ENCODE results near the gene NACA. TPM values are rescaled to one million over a fixed set of nuclear protein-coding genes. Genes with fewer than 3 reads are reported as not detected.

NACA gene
- total and polyA plus RNA-seq, 2 of the 13 experiments (the other 11 are each of a cell fraction or from before 2014, with no cell fraction given): 799 to 1,700 TPM

- BruUV-seq (replicated peaks): TSS peak; percentile 77
- peaks cover 41% of the 10 kb centered on the region for H3K4me1 ChIP-seq (ENCODE audit: insufficient read depth, low read length)
- H3K4me3 ChIP-seq (replicated peaks in 1 of 3; ENCODE audit: insufficient read depth in 1 of 3, low read depth in 2 of 3, low read length in 3 of 3): peak overlapping the region; percentile 84 to 94 (median 92)
- 0 out of 2 replicates have a peak, but pooled peaks have one; percentile 32 for TF ChIP-seq HOXA7 (CRISPR knock-in tag; IDR thresholded peaks at IDR 0.05)
- TF ChIP-seq MIER3 (CRISPR knock-in tag; IDR thresholded peaks at IDR 0.05; ENCODE audit: borderline replicate concordance): no peak
- TF ChIP-seq NR2F2 (IDR thresholded peaks at IDR 0.05; ENCODE audit: borderline replicate concordance, low read depth): no peak
- 0 out of 2 replicates have a peak, but pooled peaks have one; percentile 1 for TF ChIP-seq ZNF567 (CRISPR knock-in tag; IDR thresholded peaks at IDR 0.05; ENCODE audit: borderline replicate concordance)
- TF ChIP-seq, protein P1, sequence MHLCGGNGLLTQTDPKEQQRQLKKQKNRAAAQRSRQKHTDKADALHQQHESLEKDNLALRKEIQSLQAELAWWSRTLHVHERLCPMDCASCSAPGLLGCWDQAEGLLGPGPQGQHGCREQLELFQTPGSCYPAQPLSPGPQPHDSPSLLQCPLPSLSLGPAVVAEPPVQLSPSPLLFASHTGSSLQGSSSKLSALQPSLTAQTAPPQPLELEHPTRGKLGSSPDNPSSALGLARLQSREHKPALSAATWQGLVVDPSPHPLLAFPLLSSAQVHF (CRISPR knock-in tag; IDR thresholded peaks at IDR 0.05): 0 out of 2 replicates have a peak, but pooled peaks have one; percentile 12
- TF ChIP-seq ZNF780A (CRISPR knock-in tag; IDR thresholded peaks at IDR 0.05): peak; percentile 39; the same call in 1 of the 2 replicates
- H3K79me2 ChIP-seq (ENCODE audit: insufficient read depth, low read length): peaks cover 54% of the 10 kb centered on the region
- H2AFZ ChIP-seq (ENCODE audit: low read length): no peak overlapping the region
- H3K9ac ChIP-seq (ENCODE audit: insufficient read depth, low read depth, low read length): peak overlapping the region; percentile 100
- in situ Hi-C loops (cut with HindIII; ENCODE audit: extremely low pct_ligation_motif_present, low pct_unique_long_range_greater_than_20kb): loop anchor here (10.0 kb wide), 1 partner anchor 80 kb away; the partner anchor contains the start of gene ATP5F1B
- intact Hi-C loops (cut with micrococcal nuclease; ENCODE audit: unreplicated experiment): loop anchor here (2.0 to 10.0 kb wide), 2 partner anchors 26 to 80 kb away; partner anchors contain the start of gene ATP5F1B
- no peak for FAIRE-seq
- peak overlapping the region; percentile 98 for H3K4me2 ChIP-seq (ENCODE audit: low read depth, low read length)
- no peak for DNase-seq (ENCODE audit: low spot score)
- no peaks in the 10 kb centered on the region for H3K9me3 ChIP-seq (ENCODE audit: low read length)
- ChIA-PET CTCF (ENCODE audit: low intra/inter-chr PET ratio, low total read pairs) (no interaction called here), POLR2A (interaction anchor here (1.0 to 1.8 kb wide), 10 partner anchors 11 to 90 kb away, joined by 4 to 42 read pairs (median 14); partner anchors contain the start of genes ATP5F1B and PTGES3)
- H3K36me3 ChIP-seq (replicated peaks in 1 of 2; ENCODE audit: control insufficient read depth in 1 of 2, insufficient read depth in 2 of 2, low read length in 2 of 2): peaks cover 13 to 37% of the 10 kb centered on the region in 2 experiments
- 0% methylated on average over 4 of the region's 9 CpGs for WGBS (ENCODE audit: low lambda C conversion rate)
- peak; percentile 4 for ATAC-seq
- H3K27me3 ChIP-seq (ENCODE audit: control insufficient read depth in 1 of 2, insufficient read depth in 2 of 2, low read length in 2 of 2): peaks cover 0 to 6% of the 10 kb centered on the region in 2 experiments; a peak in 1 of 5 replicates
- peak overlapping the region; percentile 92 for H3K27ac ChIP-seq (ENCODE audit: extremely low read length, insufficient read depth, low read length)
- H4K20me1 ChIP-seq (ENCODE audit: insufficient read depth, low read length): peaks cover 48% of the 10 kb centered on the region
Observed at GRCh38 chr12:56724701-56724971, 463 bp downstream of the NACA start.
